Hematopoietic multipotent progenitor cell treated with erythropoietin and hydrocortisone succinate and interleukin-3 and kit ligand, for 6 days (in vitro differentiated cells): ENCODE measurements around the gene SHPK.
"Not testable (repeated sequence)": the region's sequence is repeated elsewhere in the genome, so short reads cannot be mapped to it uniquely, and the experiment has no call there.

ENCODE experiments used
- DNase-seq: peaks from one replicate; pipeline ENCODE4 v3.0.0-alpha.2; 2015

The SHPK gene

DNA sequence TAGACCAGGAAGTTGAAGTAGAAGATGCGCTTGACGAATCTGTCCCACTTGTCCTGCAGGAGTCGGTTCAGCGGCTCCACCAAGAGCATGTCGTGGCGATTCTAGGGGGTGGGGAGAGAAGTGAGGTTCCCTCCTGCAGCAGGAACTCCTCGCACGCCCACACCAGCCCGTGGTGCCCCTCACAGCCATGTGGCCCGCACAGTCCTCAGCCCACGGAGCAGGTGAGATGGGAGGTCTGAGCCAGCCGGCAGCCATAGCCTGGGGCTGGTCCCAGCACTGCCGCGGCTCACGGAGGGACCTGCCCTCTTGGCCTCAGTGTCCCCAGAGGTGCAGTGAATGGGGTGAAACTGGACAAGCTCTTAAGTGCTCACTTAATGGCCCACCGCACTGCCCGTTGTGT, 50.2 kb downstream of the SHPK start:
- DNase-seq: no peak

DNA sequence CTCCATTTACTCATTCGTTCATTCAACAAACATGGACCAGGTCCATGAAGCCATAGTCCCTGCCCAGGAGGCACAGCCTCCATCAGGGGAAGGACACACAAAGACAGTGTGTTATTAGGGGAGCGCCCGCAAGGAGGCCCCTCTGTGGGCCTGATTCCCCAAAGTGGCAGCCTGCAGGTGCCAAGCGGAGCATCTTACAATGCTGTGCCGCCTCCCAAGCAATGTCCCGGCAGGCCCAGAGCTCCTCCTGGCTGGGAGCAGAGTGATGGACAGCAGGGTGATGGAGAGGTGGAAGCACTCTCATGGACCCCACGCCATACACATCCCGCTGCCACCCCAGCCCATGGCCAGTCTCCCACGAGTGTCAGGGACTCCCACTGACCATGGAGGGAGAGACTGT, 52.6 kb downstream of the SHPK start:
- no peak for DNase-seq

DNA sequence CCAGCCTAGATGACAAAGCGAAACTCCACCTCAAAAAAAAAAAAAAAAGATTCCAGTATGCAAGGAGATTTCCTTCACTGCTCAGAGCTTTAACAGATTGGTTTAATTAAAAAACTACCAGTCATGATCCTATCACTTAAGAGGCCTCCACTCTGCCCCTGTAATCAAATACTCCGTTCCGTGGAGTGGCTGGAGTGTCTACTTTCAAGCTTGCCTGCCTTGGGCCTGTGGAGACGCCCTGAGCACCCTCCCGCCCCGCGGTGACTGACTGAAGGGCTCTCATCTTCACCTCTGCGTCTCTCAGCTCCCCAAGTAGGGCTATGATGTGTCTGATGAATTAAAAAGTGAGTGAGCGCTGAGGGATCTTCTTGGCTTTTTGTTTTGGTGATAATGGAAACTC, 53.1 kb downstream of the SHPK start:
- DNase-seq: no peak

DNA sequence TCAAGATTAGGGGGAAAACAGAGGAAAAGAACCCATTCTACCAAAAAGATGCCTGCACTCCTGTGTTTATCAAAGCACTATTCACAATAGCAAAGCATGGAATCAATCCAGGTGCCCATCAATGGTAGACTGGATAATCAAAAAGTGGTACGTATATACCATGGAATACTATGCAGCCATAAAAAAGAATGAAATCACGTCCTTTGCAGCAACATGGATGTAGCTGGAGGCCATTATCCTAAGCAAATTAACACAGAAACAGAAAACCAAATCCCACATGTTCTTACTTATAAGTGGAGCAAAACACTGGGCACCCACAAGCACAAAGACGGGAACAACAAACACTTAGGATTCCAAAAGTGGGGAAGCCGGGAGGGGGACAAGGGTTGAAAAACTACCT, 57.4 kb downstream of the SHPK start:
- not testable (repeated sequence) for DNase-seq

DNA sequence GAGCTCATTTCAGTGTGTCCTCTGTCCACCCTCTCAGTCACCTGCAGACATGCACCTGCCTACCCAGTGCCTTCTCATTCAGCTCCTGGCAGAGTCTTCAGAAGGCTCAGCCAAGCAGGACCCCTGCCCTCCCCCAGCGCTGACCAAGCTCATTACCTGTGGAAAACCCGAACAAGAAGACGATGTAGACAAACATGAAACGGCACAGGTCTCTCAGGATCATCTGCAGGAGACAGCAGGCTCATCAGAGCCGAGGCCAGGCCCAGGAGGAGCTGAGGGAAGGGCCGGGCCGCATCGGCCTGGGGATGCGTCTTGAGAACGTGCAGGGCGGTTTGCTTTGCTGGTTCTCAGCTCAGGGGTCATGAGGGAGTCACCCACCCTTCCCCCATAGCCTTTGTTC, 59.1 kb downstream of the SHPK start:
- no peak for DNase-seq

DNA sequence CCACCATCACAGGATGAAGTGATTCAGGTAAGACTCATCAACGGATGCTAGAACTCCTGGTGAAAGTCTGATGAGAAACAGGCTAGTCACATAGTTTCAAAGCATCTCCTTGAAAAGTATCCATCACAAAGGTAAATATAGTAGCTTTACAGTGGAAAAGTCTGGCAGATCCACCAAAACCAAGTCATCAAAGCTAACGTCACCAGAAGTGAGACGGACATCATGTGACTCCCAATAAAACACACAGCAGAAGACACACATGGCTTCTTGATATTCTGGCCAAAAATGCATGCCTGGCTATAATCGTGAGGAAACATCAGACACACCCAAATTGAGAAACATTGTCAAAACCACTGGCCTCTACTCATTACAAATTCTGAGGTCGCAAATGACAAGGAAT, 60.5 kb downstream of the SHPK start:
- DNase-seq: peak; percentile 14

DNA sequence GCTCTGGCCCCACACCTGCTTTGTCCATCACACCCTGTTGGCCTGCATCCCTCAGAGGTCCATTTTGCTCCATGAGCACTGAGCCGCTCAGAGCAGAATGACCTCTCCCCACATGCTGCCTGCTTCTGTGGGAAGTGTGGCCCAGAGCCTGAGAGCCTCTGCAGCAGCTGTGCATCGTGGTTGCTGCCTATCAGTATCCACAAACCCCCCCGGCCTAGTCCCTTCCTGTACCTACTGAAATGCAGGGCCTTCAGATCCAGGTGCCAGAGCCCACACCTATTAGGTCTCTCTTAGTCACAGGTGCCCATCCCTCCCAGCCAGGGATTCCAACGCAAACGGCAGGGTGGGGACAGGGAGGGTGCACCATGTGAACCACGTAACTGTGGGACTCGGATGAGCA, 61.8 kb downstream of the SHPK start:
- no peak for DNase-seq

DNA sequence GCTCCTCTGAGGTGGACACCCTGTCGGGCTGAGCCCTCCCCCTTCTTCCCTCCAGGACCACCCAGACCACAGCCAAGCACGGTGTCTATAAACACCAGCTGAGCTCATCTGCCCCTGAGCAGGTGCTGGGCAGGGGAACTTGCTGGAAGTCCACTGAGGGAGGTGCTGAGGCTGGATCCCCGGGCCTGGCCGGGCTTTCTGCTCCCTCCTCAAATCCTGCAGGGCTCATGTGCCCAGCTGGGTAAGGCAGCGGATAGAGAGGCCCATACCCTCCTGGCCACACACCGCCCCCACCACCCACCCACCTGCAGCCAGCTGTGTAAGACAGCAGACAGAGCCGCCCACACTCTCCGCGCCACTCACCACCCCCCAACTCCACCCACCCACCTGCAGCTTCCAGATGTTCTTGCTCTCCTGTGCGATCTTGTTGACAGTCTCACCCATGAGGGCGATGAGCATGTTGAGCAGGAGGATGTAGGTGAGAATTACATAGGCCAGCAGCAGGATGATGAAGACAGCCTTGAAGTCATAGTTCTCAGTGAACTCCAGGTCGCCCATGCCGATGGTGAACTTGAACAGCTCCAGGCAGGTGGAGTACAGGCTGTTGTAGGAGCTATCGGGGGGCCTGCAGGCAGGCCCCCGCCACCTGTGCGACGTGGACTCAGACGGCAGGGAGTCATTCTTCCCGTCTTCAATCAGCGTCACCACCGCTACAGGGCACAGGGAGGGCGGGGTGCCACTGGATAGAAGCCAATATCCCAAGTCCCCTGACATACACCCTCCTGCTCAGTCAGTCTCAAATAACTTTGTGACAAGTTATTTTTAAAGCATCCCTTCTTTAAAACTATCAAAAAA, 62.6 kb downstream of the SHPK start:
- no peak for DNase-seq

DNA sequence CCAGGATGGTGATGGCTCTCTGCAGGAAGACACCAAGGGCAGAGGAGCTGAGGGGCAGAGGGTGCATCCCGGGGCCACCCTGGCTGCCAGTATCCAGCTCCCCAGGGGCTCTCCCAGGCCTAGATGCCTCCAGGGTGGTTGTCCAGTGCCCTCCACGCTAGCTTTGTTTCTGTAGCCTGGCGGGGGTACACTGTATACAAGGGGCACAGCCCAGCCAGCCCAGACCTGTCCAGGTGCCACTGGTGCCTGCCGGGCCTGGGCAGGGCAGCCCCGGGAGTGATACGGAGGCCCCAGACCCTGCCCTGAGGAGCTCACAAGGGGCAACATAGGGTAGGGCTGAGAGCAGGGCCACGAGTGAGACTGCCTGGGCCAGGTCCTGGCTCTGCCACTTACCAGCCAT, 63.8 kb downstream of the SHPK start:
- no peak for DNase-seq

DNA sequence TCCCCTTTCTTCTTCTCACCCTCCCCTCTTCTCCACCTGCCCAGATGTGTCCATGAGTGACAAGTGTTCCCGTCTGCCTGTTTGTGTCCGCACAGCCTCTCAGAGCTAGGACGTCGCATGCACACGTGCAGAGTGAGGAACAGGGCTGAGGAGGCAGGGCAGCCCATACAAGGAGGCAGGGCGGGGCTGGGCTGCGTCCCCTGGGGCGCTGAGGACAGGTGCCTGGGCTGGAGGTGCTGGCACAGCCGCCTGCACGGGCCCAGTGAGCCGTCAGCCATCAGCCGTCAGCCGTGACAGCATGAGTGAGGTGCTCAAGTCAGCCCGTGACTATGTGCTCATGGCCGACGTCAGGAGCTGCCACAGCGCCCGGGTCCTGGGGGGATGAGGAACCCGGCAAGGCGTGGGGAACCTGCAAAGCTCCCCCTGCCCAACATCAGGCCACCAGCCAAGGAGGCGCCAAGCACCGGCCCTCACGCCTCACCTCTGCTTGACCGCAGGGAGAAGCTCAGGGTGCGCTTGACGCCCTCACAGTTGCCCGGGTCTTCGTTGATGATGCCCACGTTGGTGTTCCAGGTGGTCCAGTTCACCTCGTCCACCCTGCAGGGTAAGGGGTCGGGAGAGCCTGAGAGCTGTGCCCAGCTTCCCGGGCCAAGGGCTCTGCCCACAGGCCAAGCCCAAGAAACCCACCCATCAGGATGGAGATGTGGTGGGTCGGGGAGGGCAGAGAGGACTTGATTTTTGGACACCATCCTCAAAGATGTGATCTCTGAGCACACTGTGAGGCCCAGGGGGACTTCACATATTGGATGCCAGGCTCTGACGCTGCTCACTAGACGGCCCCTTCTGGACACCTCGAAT, 64.8 kb downstream of the SHPK start:
- DNase-seq: no peak

DNA sequence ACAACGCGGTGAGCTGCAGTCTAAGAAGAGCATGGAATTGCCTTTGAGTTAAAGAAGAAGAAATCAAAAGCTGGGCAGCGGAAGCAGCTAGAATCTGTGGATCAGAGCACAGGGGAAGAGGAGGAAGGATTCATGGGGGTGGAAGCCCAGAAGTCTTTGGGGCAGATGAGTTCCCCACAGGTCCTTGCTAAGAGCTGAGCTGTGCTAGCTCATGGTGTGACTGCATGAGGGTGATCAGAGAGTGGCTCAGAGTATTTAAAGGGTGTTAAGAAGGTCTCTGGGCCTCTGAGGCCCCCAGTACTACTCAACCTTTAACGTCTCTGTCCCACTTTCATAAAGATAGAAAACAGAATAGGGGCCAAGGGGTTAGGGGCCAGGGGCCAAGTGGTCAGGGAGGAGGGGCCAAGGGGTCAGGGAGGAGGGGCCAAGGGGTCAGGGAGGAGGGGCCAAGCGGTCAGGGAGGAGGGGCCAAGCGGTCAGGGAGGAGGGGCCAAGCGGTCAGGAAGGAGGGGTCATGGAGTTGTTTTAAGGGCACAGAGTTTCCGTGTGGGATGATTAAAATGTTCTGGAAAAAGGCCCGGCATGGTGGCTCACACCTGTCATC, 66.4 kb downstream of the SHPK start:
- DNase-seq: no peak

DNA sequence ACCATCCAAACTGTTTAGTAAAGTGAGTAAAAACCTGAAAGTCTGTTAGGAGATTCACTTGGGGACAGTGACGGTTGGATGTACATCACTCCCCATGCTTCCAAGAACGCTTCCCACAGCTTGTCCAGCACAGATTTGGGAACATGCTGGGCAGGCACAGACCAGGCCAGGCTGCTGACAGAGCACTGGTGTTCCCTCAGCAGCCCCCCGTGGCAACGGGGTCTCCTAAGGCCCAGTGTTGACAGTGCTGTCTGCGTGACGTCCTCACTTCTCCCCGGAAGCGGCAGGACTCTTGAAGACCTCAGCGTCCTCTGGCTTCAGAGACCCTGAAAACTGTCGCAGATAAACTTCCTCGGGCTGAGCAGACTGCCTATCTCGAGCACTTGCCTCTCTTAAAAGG, 69.5 kb downstream of the SHPK start:
- DNase-seq: no peak

DNA sequence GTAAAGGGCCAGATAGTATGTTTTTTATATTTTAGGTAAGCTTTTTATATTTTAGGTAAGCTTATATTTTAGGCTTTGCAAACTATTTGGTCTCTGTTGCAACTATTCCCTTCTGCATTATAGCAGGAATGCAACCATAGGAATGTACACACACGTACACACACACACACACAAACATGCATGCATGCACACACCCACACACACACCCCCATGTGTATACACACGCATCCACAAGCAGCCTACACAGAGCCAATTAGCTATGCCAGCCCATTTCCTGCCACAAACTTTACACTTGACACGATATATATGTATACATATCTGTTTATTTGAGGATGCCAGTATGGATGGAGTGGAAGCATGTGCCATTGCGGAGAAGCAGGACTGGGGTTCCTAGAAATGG, 70.9 kb downstream of the SHPK start:
- DNase-seq: no peak

DNA sequence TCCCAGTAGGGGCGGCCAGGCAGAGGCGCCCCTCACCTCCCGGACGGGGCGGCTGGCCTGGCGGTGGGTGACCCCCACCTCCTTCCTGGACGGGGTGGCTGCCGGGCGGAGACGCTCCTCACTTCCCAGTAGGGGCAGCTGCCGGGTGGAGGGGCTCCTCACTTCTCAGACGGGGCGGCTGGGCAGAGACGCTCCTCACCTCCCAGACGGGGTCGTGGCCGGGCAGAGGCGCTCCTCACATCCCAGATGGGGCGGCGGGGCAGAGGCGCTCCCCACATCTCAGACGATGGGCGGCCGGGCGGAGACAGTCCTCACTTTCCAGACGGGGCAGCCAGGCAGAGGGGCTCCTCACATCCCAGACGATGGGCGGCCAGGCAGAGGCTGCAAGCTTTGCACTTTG, 71.8 kb downstream of the SHPK start:
- DNase-seq: not testable (repeated sequence)

DNA sequence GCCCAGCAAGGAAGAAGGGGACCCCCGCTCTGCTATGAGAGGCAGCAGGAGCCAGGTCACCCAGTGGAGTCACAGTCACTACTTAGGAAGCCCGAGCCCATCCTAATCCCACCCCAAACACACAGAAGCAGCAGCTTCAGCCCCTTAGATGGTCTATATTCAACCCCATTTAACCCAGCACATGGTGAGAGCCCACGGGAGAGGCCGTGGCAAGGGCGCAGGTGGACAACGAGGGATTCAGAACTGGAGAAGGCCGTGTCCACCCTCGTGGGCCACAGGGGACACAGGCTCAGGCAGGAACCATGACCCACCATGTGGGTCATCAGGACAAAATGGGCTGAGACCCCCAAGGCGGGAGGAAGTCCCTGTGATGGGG, 76.8 kb downstream of the SHPK start:
- DNase-seq: no peak

DNA sequence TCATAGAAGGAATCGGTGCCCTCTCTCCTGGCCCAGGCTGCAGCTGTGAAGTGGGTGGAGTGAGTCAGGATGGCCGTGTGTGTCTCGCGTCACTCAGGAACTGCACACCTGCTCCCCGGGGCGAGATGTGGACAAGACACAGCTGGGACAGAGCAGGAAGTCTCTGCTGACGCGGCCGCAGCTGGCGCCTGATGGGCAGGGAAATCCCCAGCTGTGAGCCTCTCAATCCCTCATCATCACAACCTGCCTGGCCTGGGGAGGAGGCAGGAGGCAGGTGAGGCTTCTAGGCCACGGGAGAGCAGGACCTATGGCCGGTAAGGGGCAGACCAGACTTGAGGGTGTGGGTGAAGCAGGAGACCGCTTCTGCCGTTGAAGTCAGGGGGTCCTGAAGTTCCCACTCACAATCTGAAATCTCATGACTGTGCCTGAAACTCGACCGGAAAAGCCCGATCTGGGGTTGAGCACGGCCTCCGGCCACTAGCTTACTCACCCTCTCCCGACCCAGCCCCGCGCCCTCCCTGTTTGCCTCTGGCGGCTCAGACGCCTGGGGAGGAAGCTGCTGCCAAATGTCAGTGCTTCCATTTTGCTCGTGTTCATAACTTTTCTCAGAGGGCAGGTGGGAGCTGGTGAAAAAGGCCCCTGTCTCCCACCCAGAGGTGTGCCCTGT, 77.3 kb downstream of the SHPK start:
- DNase-seq: no peak
